HEK293 (cell line): ENCODE measurements around the gene ZNF530.

ENCODE experiments used
- CTCF ChIA-PET: fragments of 350-600 bp; formaldehyde crosslinking; extraction: SDS; loops from one replicate; lab custom pipeline; 2021; ENCODE audit warnings: antibody characterized with exemption; lab: Yijun Ruan, JAX
- POLR2A ChIA-PET: fragments of 300-600 bp; formaldehyde crosslinking; extraction: SDS; loops from one replicate; lab custom pipeline; 2020; ENCODE audit warnings: antibody characterized with exemption, inconsistent platforms; lab: Yijun Ruan, JAX
- H3K27ac ChIP-seq: fragments of 200-500 bp; sonication (Bioruptor generic); 2 replicates; pipeline ENCODE4 v1.5.1; 2014; ENCODE audit warnings: low read depth, low read length, control low read depth, inconsistent platforms; ENCODE audit errors: extremely low read depth
- H3K36me3 ChIP-seq, 2 experiments: fragments of 200-500 bp in 1 of 2; sonication (Bioruptor generic) in 1 of 2; 1 replicate in 1 of 2; 2 replicates in 1 of 2; pipeline ENCODE4 v1.5.1; 2014 to 2017; ENCODE audit warnings: inconsistent platforms in 2 of 2, low read length in 2 of 2; ENCODE audit not compliant: control insufficient read depth in 2 of 2, insufficient read depth in 1 of 2
- H3K4me1 ChIP-seq: fragments of 200-500 bp; sonication (Bioruptor generic); 2 replicates; pipeline ENCODE4 v1.5.1; 2014; ENCODE audit warnings: mild to moderate bottlenecking, low read length, inconsistent platforms; ENCODE audit not compliant: control insufficient read depth, insufficient read depth
- H3K4me3 ChIP-seq: 2 replicates; pipeline ENCODE4 v1.5.1; 2011; ENCODE audit warnings: low read depth, mild to moderate bottlenecking, control low read depth, low read length, moderate library complexity
- H3K9me3 ChIP-seq: fragments of 200-500 bp; sonication (Bioruptor generic); 2 replicates; pipeline ENCODE4 v1.5.1; 2014; ENCODE audit warnings: low read depth, low read length, inconsistent platforms; ENCODE audit not compliant: control insufficient read depth, insufficient read depth
- PRDM1 ChIP-seq: fragments of 450-650 bp; formaldehyde crosslinking; IDR thresholded peaks from 2 replicates; pipeline ENCODE4; 2016; ENCODE audit warnings: missing biosample characterization, missing genetic modification characterization
- SALL2 ChIP-seq: fragments of 450-650 bp; formaldehyde crosslinking; IDR thresholded peaks from 2 replicates; pipeline ENCODE4 v1.5.0; 2017; ENCODE audit warnings: missing biosample characterization, mild to moderate bottlenecking, missing genetic modification characterization, borderline replicate concordance
- SETDB1 ChIP-seq: IDR thresholded peaks from one replicate; pipeline ENCODE4 v1.6.1; 2017; ENCODE audit warnings: mild to moderate bottlenecking, low read length, moderate library complexity, mixed read lengths; ENCODE audit not compliant: insufficient read length
- SP7 ChIP-seq: fragments of 450-650 bp; formaldehyde crosslinking; IDR thresholded peaks from 2 replicates; pipeline ENCODE4 v1.5.1; 2016; ENCODE audit warnings: missing biosample characterization, missing genetic modification characterization
- TRIM28 ChIP-seq: IDR thresholded peaks from 2 replicates; pipeline ENCODE4 v1.6.1; 2011; ENCODE audit warnings: low read length, control low read depth, borderline replicate concordance
- ZBTB17 ChIP-seq: fragments of 450-650 bp; formaldehyde crosslinking; IDR thresholded peaks from 2 replicates; pipeline ENCODE4 v1.5.1; 2016; ENCODE audit warnings: missing biosample characterization, missing genetic modification characterization
- ZEB2 ChIP-seq: fragments of 450-650 bp; formaldehyde crosslinking; IDR thresholded peaks from 2 replicates; pipeline ENCODE4 v1.5.1; 2016; ENCODE audit warnings: missing biosample characterization, missing genetic modification characterization
- ZNF146 ChIP-seq: fragments of 450-650 bp; formaldehyde crosslinking; IDR thresholded peaks from 2 replicates; pipeline ENCODE4 v1.5.1; 2016; ENCODE audit warnings: missing biosample characterization, missing genetic modification characterization
- ZNF169 ChIP-seq: fragments of 450-650 bp; formaldehyde crosslinking; IDR thresholded peaks from 2 replicates; pipeline ENCODE4 v1.5.1; 2016; ENCODE audit warnings: missing biosample characterization, missing genetic modification characterization
- ZNF2 ChIP-seq: fragments of 450-650 bp; formaldehyde crosslinking; IDR thresholded peaks from 2 replicates; pipeline ENCODE4 v1.5.1; 2016; ENCODE audit warnings: missing biosample characterization, missing genetic modification characterization
- ZNF214 ChIP-seq: fragments of 450-650 bp; formaldehyde crosslinking; IDR thresholded peaks from 2 replicates; pipeline ENCODE4 v1.5.1; 2017; ENCODE audit warnings: missing biosample characterization, mild to moderate bottlenecking, missing genetic modification characterization, borderline replicate concordance
- ZNF23 ChIP-seq: fragments of 450-650 bp; formaldehyde crosslinking; IDR thresholded peaks from 2 replicates; pipeline ENCODE4 v1.5.1; 2016; ENCODE audit warnings: missing biosample characterization, missing genetic modification characterization, borderline replicate concordance
- ZNF274 ChIP-seq, 2 experiments: fragments of 200-500 bp in 1 of 2; fragments of 450-650 bp in 1 of 2; sonication (Bioruptor generic) in 1 of 2; formaldehyde crosslinking in 1 of 2; IDR thresholded peaks; 2 replicates each; pipeline versions ENCODE4 v1.5.1 to v1.6.1; 2014 to 2016; ENCODE audit warnings: borderline replicate concordance in 1 of 2, inconsistent platforms in 1 of 2, low read length in 1 of 2, missing biosample characterization in 1 of 2, missing genetic modification characterization in 1 of 2
- ZNF404 ChIP-seq: fragments of 450-650 bp; formaldehyde crosslinking; IDR thresholded peaks from 2 replicates; pipeline ENCODE4 v1.5.1; 2017; ENCODE audit warnings: missing biosample characterization, missing genetic modification characterization
- ZNF423 ChIP-seq: fragments of 450-650 bp; formaldehyde crosslinking; IDR thresholded peaks from 2 replicates; pipeline ENCODE4 v1.5.1; 2016; ENCODE audit warnings: missing biosample characterization, missing genetic modification characterization
- ZNF510 ChIP-seq: fragments of 450-650 bp; formaldehyde crosslinking; IDR thresholded peaks from 2 replicates; pipeline ENCODE4 v1.5.1; 2018; ENCODE audit warnings: mild to moderate bottlenecking, missing genetic modification characterization, missing biosample characterization; ENCODE audit not compliant: insufficient replicate concordance
- ZNF549 ChIP-seq: fragments of 450-650 bp; IDR thresholded peaks from 2 replicates; pipeline ENCODE4 v1.5.1; 2018; ENCODE audit warnings: missing biosample characterization, missing genetic modification characterization, mild to moderate bottlenecking, inconsistent platforms, moderate library complexity
- ZNF561 ChIP-seq: fragments of 450-650 bp; IDR thresholded peaks from 2 replicates; pipeline ENCODE4 v1.5.1; 2018; ENCODE audit warnings: missing biosample characterization, missing genetic modification characterization, borderline replicate concordance
- ZNF600 ChIP-seq: fragments of 450-650 bp; formaldehyde crosslinking; IDR thresholded peaks from 2 replicates; pipeline ENCODE4 v1.5.1; 2016; ENCODE audit warnings: missing biosample characterization, missing genetic modification characterization
- ZNF624 ChIP-seq: fragments of 450-650 bp; formaldehyde crosslinking; IDR thresholded peaks from 2 replicates; pipeline ENCODE4 v1.5.1; 2017; ENCODE audit warnings: missing biosample characterization, missing genetic modification characterization
- ZNF626 ChIP-seq: fragments of 450-650 bp; sonication (Bioruptor Pico); formaldehyde crosslinking; IDR thresholded peaks from 2 replicates; pipeline ENCODE4 v1.5.1; 2018; ENCODE audit warnings: missing biosample characterization, missing genetic modification characterization, inconsistent platforms
- ZNF707 ChIP-seq: fragments of 450-650 bp; formaldehyde crosslinking; IDR thresholded peaks from 2 replicates; pipeline ENCODE4 v1.5.1; 2016; ENCODE audit warnings: missing biosample characterization, missing genetic modification characterization
- ZNF843 ChIP-seq: fragments of 450-650 bp; formaldehyde crosslinking; IDR thresholded peaks from 2 replicates; pipeline ENCODE4 v1.5.1; 2016; ENCODE audit warnings: missing biosample characterization, missing genetic modification characterization
- ZSCAN30 ChIP-seq: fragments of 450-650 bp; IDR thresholded peaks from 2 replicates; pipeline ENCODE4 v1.5.1; 2018; ENCODE audit warnings: missing biosample characterization, mild to moderate bottlenecking, missing genetic modification characterization, moderate library complexity
- ZXDB ChIP-seq: fragments of 450-650 bp; formaldehyde crosslinking; IDR thresholded peaks from 2 replicates; pipeline ENCODE4 v1.5.1; 2016; ENCODE audit warnings: missing biosample characterization, missing genetic modification characterization
- TF ChIP-seq, protein P1 (sequence below): fragments of 450-650 bp; formaldehyde crosslinking; IDR thresholded peaks from 2 replicates; pipeline ENCODE4 v1.5.1; 2016; ENCODE audit warnings: missing biosample characterization, missing genetic modification characterization
- TF ChIP-seq, protein P2 (sequence below): fragments of 450-650 bp; formaldehyde crosslinking; IDR thresholded peaks from 2 replicates; pipeline ENCODE4 v1.5.1; 2016; ENCODE audit warnings: missing biosample characterization, missing genetic modification characterization
- TF ChIP-seq, protein P3 (sequence below): fragments of 450-650 bp; IDR thresholded peaks from 2 replicates; pipeline ENCODE4 v1.5.1; 2018; ENCODE audit warnings: missing biosample characterization, mild to moderate bottlenecking, missing genetic modification characterization

Gene ZNF530

DNA sequence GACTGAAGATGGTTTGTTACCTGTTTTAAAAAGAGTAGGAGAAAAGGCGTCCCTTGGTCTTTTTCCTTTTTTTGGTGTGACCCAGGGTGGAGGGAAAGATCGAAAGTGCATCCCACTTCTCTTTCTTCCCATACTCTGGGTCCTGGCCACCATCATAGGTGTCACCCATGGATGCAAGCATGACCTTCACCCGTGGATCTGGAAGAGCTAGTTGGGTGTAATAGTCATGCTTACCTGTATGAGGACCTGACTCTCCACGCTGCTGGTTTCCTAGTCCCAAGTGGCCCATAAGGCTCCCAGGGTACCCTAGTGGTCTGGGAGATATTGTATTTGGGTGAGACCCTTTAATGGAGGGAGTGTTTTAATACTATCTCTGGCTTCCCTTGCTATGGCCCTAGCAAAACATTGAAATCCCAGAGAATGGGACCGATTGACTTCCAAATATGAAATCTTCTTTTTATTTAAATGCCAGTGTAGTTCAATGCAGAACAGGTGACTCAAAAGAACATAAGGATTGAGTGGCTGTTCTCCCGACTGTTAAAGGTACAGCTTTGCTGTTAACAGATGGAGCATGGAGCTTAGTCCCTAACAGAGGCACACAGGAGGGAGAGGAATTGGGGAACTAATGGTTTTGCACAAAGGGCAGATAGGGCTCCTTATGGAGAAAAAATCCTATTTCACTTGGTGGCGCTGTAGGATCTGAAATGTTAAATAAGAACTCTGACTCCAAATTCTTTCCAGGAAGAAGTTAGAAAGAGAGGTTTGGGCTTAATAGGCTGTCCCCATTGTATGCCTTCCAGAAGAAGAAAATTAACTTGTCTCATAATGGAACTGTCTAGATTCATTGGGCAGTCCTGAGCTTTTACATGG, 33.1 kb upstream of the ZNF530 start (continued):
- TF ChIP-seq SETDB1 (peak; percentile 98), SP7 (tag by site-specific recombination) (0 out of 2 replicates have a peak, but pooled peaks have one; percentile 34), ZXDB (tag by site-specific recombination) (no peak), ZNF843 (tag by site-specific recombination) (no peak)

DNA sequence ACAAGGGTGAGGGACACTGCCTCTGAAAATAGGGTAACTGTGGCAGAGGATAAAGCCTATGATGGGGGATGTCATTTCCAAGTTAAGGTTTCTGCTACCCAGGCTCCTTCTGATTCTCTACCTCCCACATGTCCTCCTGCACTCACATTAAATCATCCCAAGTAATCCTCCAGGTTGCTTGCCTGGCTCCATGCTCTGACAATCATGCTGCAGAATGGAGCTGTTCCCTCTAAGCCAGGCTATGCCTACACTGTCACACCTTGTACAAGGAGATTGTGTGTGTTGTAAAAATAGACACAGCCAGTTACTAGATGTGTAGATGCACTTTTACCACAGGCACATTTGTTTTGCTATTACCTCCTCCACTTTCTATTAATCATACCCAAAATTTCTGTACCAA, 29.0 kb upstream of the ZNF530 start:
- ChIA-PET POLR2A (no interaction called here), CTCF (no interaction called here)
- peaks cover 3% of the 10 kb centered on the region for H3K9me3 ChIP-seq
- no peaks in the 10 kb centered on the region for H3K4me1 ChIP-seq
- H3K27ac ChIP-seq, result no peak overlapping the region
- peaks cover 23 to 46% of the 10 kb centered on the region in 2 experiments for H3K36me3 ChIP-seq
- H3K4me3 ChIP-seq, result no peak overlapping the region
- TF ChIP-seq SETDB1 (no peak), ZNF624 (tag by site-specific recombination) (no peak), ZNF600 (tag by site-specific recombination) (no peak), ZNF423 (tag by site-specific recombination) (no peak), ZNF169 (tag by site-specific recombination) (no peak), ZNF843 (tag by site-specific recombination) (no peak), ZNF626 (tag by site-specific recombination) (no peak), ZNF707 (tag by site-specific recombination) (no peak), ZNF561 (tag by site-specific recombination) (no peak), ZNF510 (tag by site-specific recombination) (no peak), ZNF404 (tag by site-specific recombination) (no peak), ZNF23 (no peak), PRDM1 (tag by site-specific recombination) (no peak), SALL2 (tag by site-specific recombination) (no peak), ZSCAN30 (tag by site-specific recombination) (no peak)
- TF ChIP-seq, protein P1, sequence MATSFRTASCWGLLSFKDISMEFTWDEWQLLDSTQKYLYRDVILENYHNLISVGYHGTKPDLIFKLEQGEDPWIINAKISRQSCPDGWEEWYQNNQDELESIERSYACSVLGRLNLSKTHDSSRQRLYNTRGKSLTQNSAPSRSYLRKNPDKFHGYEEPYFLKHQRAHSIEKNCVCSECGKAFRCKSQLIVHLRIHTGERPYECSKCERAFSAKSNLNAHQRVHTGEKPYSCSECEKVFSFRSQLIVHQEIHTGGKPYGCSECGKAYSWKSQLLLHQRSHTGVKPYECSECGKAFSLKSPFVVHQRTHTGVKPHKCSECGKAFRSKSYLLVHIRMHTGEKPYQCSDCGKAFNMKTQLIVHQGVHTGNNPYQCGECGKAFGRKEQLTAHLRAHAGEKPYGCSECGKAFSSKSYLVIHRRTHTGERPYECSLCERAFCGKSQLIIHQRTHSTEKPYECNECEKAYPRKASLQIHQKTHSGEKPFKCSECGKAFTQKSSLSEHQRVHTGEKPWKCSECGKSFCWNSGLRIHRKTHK (tag by site-specific recombination), result no peak
- TF ChIP-seq, protein P2, sequence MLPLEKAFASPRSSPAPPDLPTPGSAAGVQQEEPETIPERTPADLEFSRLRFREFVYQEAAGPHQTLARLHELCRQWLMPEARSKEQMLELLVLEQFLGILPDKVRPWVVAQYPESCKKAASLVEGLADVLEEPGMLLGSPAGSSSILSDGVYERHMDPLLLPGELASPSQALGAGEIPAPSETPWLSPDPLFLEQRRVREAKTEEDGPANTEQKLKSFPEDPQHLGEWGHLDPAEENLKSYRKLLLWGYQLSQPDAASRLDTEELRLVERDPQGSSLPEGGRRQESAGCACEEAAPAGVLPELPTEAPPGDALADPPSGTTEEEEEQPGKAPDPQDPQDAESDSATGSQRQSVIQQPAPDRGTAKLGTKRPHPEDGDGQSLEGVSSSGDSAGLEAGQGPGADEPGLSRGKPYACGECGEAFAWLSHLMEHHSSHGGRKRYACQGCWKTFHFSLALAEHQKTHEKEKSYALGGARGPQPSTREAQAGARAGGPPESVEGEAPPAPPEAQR (tag by site-specific recombination), result no peak

DNA sequence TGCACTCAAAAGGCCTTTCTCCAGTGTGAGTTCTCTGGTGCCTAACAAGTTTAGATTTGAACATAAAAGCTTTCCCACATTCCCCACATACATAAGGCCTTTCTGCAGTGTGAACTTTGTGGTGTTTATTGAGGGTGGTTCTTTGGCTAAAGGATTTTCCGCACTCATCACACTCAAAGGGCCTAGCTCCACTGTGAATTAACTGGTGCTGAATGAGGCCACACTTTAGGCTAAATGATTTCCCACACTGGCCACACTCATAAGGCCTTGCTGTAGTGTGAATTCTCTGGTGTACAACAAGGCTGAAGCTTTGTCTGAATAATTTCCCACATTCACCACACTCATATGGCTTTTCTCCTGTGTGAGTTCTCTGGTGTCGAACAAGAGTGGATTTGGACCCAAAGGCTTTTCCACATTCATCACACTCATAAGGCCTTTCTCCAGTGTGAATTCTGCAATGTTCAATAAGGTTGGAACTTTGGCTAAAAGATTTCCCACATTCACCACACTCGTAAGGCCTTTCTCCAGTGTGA, 27.2 kb upstream of the ZNF530 start:
- Histone ChIP-seq H3K4me3 (no peak overlapping the region), H3K27ac (no peak overlapping the region), H3K4me1 (no peaks in the 10 kb centered on the region), H3K36me3 (peaks cover 23 to 63% of the 10 kb centered on the region in 2 experiments), H3K9me3 (peaks cover 5% of the 10 kb centered on the region)
- ChIA-PET POLR2A (no interaction called here), CTCF (no interaction called here)
- no peak for TF ChIP-seq ZEB2 (tag by site-specific recombination)
- TF ChIP-seq ZNF214, result no peak
- TF ChIP-seq ZNF549 (tag by site-specific recombination), result no peak
- TF ChIP-seq TRIM28, result peak; percentile 94; the same call in 1 of the 2 replicates
- TF ChIP-seq ZNF146 (tag by site-specific recombination), result no peak
- peak; percentile 83 for TF ChIP-seq ZNF274 (IDR thresholded peaks at IDR 0.05; ENCODE audit: low read length)
- peak; percentile 90; the same call in 1 of the 2 replicates for TF ChIP-seq ZNF274 (tag by site-specific recombination; IDR thresholded peaks at IDR 0.05; ENCODE audit: borderline replicate concordance)
- TF ChIP-seq ZBTB17 (tag by site-specific recombination), result no peak
- peak; percentile 99 for TF ChIP-seq SETDB1
- TF ChIP-seq, protein P3, sequence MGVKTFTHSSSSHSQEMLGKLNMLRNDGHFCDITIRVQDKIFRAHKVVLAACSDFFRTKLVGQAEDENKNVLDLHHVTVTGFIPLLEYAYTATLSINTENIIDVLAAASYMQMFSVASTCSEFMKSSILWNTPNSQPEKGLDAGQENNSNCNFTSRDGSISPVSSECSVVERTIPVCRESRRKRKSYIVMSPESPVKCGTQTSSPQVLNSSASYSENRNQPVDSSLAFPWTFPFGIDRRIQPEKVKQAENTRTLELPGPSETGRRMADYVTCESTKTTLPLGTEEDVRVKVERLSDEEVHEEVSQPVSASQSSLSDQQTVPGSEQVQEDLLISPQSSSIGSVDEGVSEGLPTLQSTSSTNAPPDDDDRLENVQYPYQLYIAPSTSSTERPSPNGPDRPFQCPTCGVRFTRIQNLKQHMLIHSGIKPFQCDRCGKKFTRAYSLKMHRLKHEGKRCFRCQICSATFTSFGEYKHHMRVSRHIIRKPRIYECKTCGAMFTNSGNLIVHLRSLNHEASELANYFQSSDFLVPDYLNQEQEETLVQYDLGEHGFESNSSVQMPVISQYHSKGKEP, result no peak
- TF ChIP-seq ZNF2 (tag by site-specific recombination), result no peak
